Measurements from ENCODE around the gene TDRD3.

DNA sequence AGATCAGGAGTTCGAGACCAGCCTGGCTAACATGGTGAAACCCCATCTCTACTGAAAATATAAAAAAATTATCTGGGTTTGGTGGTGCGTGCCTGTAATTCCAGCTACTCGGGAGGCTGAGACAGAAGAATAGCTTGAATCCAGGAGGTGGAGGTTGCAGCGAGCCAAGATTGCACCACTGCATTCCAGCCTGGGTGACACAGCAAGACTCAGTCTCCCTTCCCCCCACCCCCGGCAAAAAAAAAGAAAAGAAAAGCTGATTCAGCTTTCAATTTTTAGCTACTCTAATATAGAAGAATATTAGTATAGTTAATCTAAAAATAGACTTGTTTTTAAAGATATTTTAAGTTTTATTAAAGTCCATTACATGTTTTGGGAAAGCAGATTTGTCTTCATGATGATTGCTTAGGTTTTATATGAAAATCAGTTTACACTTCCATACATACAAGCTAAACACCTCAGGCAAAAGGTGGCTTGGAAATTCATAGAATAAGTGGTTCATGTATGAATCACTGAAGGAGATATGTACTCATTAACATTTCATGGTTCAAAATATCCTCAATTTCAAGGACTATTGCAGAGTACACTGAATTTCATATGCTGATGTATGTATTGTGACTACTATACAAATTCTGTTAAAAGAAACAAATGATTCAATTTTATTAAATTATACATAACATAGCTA is 165.2 kb downstream of the TDRD3 start:
- TF ChIP-seq, protein P1, sequence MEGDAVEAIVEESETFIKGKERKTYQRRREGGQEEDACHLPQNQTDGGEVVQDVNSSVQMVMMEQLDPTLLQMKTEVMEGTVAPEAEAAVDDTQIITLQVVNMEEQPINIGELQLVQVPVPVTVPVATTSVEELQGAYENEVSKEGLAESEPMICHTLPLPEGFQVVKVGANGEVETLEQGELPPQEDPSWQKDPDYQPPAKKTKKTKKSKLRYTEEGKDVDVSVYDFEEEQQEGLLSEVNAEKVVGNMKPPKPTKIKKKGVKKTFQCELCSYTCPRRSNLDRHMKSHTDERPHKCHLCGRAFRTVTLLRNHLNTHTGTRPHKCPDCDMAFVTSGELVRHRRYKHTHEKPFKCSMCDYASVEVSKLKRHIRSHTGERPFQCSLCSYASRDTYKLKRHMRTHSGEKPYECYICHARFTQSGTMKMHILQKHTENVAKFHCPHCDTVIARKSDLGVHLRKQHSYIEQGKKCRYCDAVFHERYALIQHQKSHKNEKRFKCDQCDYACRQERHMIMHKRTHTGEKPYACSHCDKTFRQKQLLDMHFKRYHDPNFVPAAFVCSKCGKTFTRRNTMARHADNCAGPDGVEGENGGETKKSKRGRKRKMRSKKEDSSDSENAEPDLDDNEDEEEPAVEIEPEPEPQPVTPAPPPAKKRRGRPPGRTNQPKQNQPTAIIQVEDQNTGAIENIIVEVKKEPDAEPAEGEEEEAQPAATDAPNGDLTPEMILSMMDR (IDR thresholded peaks at IDR 0.05; ENCODE audit: insufficient read depth, low read length, poor library complexity, severe bottlenecking), result no peak
- TF ChIP-seq EZH2phosphoT487 (conservative IDR thresholded peaks at IDR 0.05; ENCODE audit: low read length), result no peak
